ENCODE results near the gene OR5AP2. TPM values are rescaled to one million over a fixed set of nuclear protein-coding genes. Genes with fewer than 3 reads are reported as not detected.

The OR5AP2 gene
- not detected in 5 replicates for total RNA-seq (2022; extraction: Qiagen RNA extraction)

GRCh38 chr11:56642339-56642738 is at the start of gene OR5AP2:
TSS of gene OR5AP2 (minus strand) at chr11:56642439. CDS start at chr11:56642439, 0 bp downstream.

GRCh38 chr11:56663386-56663785 is 21.1 kb upstream of the OR5AP2 start, which contains the start of gene OR5AR1:
TSS of gene OR5AR1 (plus strand) at chr11:56663686. CDS start at chr11:56663686, 0 bp downstream.

Other genes starting within 250 kb of the OR5AP2 start
- not detected in 5 replicates for gene OR5AL1, start 229.7 kb downstream of the OR5AP2 start, total RNA-seq (2022; extraction: Qiagen RNA extraction)
- gene OR5M3, start 169.1 kb downstream of the OR5AP2 start, total RNA-seq (2022; extraction: Qiagen RNA extraction), result not detected in 5 replicates
- not detected in 5 replicates for gene OR5M8, start 151.1 kb downstream of the OR5AP2 start, total RNA-seq (2022; extraction: Qiagen RNA extraction)
- gene OR5M11, start 99.2 kb downstream of the OR5AP2 start, total RNA-seq (2022; extraction: Qiagen RNA extraction), result not detected in 5 replicates
- gene OR5M10, start 64.7 kb downstream of the OR5AP2 start, total RNA-seq (2022; extraction: Qiagen RNA extraction), result not detected in 5 replicates
- gene OR5M1, start 27.6 kb downstream of the OR5AP2 start, total RNA-seq (2022; extraction: Qiagen RNA extraction), result not detected in 5 replicates
- gene OR5AR1, start 21.2 kb upstream of the OR5AP2 start, total RNA-seq (2022; extraction: Qiagen RNA extraction), result not detected in 5 replicates
- gene OR9G1, start 56.7 kb upstream of the OR5AP2 start, total RNA-seq (2022; extraction: Qiagen RNA extraction), result not detected in 5 replicates
- gene OR9G4, start 106.3 kb upstream of the OR5AP2 start, total RNA-seq (2022; extraction: Qiagen RNA extraction), result not detected in 5 replicates

All from A549 treated with CORT108297 at 1 μM for 4 hours (cell line).